HEK293 (cell line): Measurements from ENCODE around the gene THAP3.

Experiments used
- GLI2 ChIP-seq: fragments of 450-650 bp; formaldehyde crosslinking; IDR thresholded peaks from 2 replicates; pipeline ENCODE4; 2017; ENCODE audit warnings: missing biosample characterization, missing genetic modification characterization, low read depth, borderline replicate concordance
- INSM2 ChIP-seq: fragments of 450-650 bp; formaldehyde crosslinking; IDR thresholded peaks from 2 replicates; pipeline ENCODE4 v1.5.1; 2016; ENCODE audit warnings: missing biosample characterization, missing genetic modification characterization
- KLF1 ChIP-seq: fragments of 450-650 bp; formaldehyde crosslinking; IDR thresholded peaks from 2 replicates; pipeline ENCODE4 v1.5.1; 2016; ENCODE audit warnings: missing biosample characterization, missing genetic modification characterization
- PRDM6 ChIP-seq: fragments of 450-650 bp; formaldehyde crosslinking; IDR thresholded peaks from 2 replicates; pipeline ENCODE4 v1.5.1; 2017; ENCODE audit warnings: missing biosample characterization, missing genetic modification characterization
- TCF7L2 ChIP-seq: IDR thresholded peaks from 2 replicates; pipeline ENCODE4 v1.6.1; 2011; ENCODE audit warnings: low read depth, mild to moderate bottlenecking, inconsistent platforms, low read length, moderate library complexity, borderline replicate concordance
- ZBTB10 ChIP-seq: fragments of 450-650 bp; formaldehyde crosslinking; IDR thresholded peaks from 2 replicates; pipeline ENCODE4 v1.5.1; 2016; ENCODE audit warnings: missing biosample characterization, missing genetic modification characterization
- ZEB2 ChIP-seq: fragments of 450-650 bp; formaldehyde crosslinking; IDR thresholded peaks from 2 replicates; pipeline ENCODE4 v1.5.1; 2016; ENCODE audit warnings: missing biosample characterization, missing genetic modification characterization
- ZFP37 ChIP-seq: fragments of 450-650 bp; formaldehyde crosslinking; IDR thresholded peaks from 2 replicates; pipeline ENCODE4 v1.5.1; 2016; ENCODE audit warnings: missing biosample characterization, missing genetic modification characterization
- ZNF18 ChIP-seq: fragments of 450-650 bp; formaldehyde crosslinking; IDR thresholded peaks from 2 replicates; pipeline ENCODE4 v1.5.1; 2016; ENCODE audit warnings: missing biosample characterization, missing genetic modification characterization
- ZNF2 ChIP-seq: fragments of 450-650 bp; formaldehyde crosslinking; IDR thresholded peaks from 2 replicates; pipeline ENCODE4 v1.5.1; 2016; ENCODE audit warnings: missing biosample characterization, missing genetic modification characterization
- ZNF202 ChIP-seq: fragments of 450-650 bp; formaldehyde crosslinking; IDR thresholded peaks from 2 replicates; pipeline ENCODE4 v1.5.1; 2016; ENCODE audit warnings: missing biosample characterization, missing genetic modification characterization, borderline replicate concordance
- ZNF324 ChIP-seq: fragments of 450-650 bp; formaldehyde crosslinking; IDR thresholded peaks from 2 replicates; pipeline ENCODE4 v1.5.1; 2016; ENCODE audit warnings: missing biosample characterization, missing genetic modification characterization
- ZNF362 ChIP-seq: fragments of 450-650 bp; formaldehyde crosslinking; IDR thresholded peaks from 2 replicates; pipeline ENCODE4 v1.5.1; 2016; ENCODE audit warnings: missing biosample characterization, missing genetic modification characterization
- ZNF398 ChIP-seq: fragments of 450-650 bp; formaldehyde crosslinking; IDR thresholded peaks from 2 replicates; pipeline ENCODE4 v1.5.1; 2017; ENCODE audit warnings: missing biosample characterization, missing genetic modification characterization
- ZNF449 ChIP-seq: fragments of 450-650 bp; formaldehyde crosslinking; IDR thresholded peaks from 2 replicates; pipeline ENCODE4 v1.5.1; 2017; ENCODE audit warnings: missing biosample characterization, mild to moderate bottlenecking, missing genetic modification characterization, moderate library complexity
- ZNF48 ChIP-seq: fragments of 450-650 bp; formaldehyde crosslinking; IDR thresholded peaks from 2 replicates; pipeline ENCODE4 v1.5.1; 2016; ENCODE audit warnings: missing biosample characterization, missing genetic modification characterization
- ZNF529 ChIP-seq: fragments of 450-650 bp; formaldehyde crosslinking; IDR thresholded peaks from 2 replicates; pipeline ENCODE4 v1.5.1; 2017; ENCODE audit warnings: missing genetic modification characterization, missing biosample characterization; ENCODE audit not compliant: insufficient replicate concordance
- ZNF549 ChIP-seq: fragments of 450-650 bp; IDR thresholded peaks from 2 replicates; pipeline ENCODE4 v1.5.1; 2018; ENCODE audit warnings: missing biosample characterization, missing genetic modification characterization, mild to moderate bottlenecking, inconsistent platforms, moderate library complexity
- ZNF571 ChIP-seq: fragments of 450-650 bp; formaldehyde crosslinking; IDR thresholded peaks from 2 replicates; pipeline ENCODE4 v1.5.0; 2017; ENCODE audit warnings: missing biosample characterization, missing genetic modification characterization
- ZNF621 ChIP-seq: fragments of 450-650 bp; formaldehyde crosslinking; IDR thresholded peaks from 2 replicates; pipeline ENCODE4 v1.5.1; 2017; ENCODE audit warnings: missing biosample characterization, missing genetic modification characterization
- ZNF626 ChIP-seq: fragments of 450-650 bp; sonication (Bioruptor Pico); formaldehyde crosslinking; IDR thresholded peaks from 2 replicates; pipeline ENCODE4 v1.5.1; 2018; ENCODE audit warnings: missing biosample characterization, missing genetic modification characterization, inconsistent platforms
- ZNF645 ChIP-seq: fragments of 450-650 bp; formaldehyde crosslinking; IDR thresholded peaks from 2 replicates; pipeline ENCODE4; 2016; ENCODE audit warnings: missing biosample characterization, missing genetic modification characterization
- ZNF768 ChIP-seq: fragments of 450-650 bp; formaldehyde crosslinking; IDR thresholded peaks from 2 replicates; pipeline ENCODE4 v1.5.1; 2018; ENCODE audit warnings: missing biosample characterization, mild to moderate bottlenecking, missing genetic modification characterization
- ZNF777 ChIP-seq: fragments of 450-650 bp; formaldehyde crosslinking; IDR thresholded peaks from 2 replicates; pipeline ENCODE4 v1.5.1; 2017; ENCODE audit warnings: missing biosample characterization, missing genetic modification characterization, borderline replicate concordance

Gene THAP3

GRCh38 chr1:6579374-6580118 is 45.1 kb upstream of the THAP3 start, which contains the start of gene ZBTB48 (continued):
- TF ChIP-seq ZNF626 (tag by site-specific recombination), result no peak
- TF ChIP-seq ZNF398, result 0 out of 2 replicates have a peak, but pooled peaks have one; percentile 9
- no peak for TF ChIP-seq ZNF777
- no peak for TF ChIP-seq ZNF362 (tag by site-specific recombination)
- TF ChIP-seq ZNF529 (tag by site-specific recombination), result no peak
- TF ChIP-seq INSM2 (tag by site-specific recombination), result no peak
- TF ChIP-seq ZNF449 (tag by site-specific recombination), result peak; percentile 55; the same call in 1 of the 2 replicates
- no peak for TF ChIP-seq ZNF549 (tag by site-specific recombination)
- no peak for TF ChIP-seq ZNF2 (tag by site-specific recombination)
- no peak for TF ChIP-seq ZNF48 (tag by site-specific recombination)
- no peak for TF ChIP-seq ZNF621 (tag by site-specific recombination)
- TF ChIP-seq ZFP37, result no peak
- no peak for TF ChIP-seq TCF7L2
- no peak for TF ChIP-seq ZBTB10 (tag by site-specific recombination)
- TF ChIP-seq PRDM6 (tag by site-specific recombination), result no peak
- TF ChIP-seq ZEB2, result peak; percentile 56; the same call in 1 of the 2 replicates
- TF ChIP-seq ZNF645 (tag by site-specific recombination), result no peak
- TF ChIP-seq ZNF202 (tag by site-specific recombination), result no peak
- no peak for TF ChIP-seq ZNF571 (tag by site-specific recombination)
- TF ChIP-seq KLF1 (tag by site-specific recombination), result peak; percentile 50; the same call in 1 of the 2 replicates
- no peak for TF ChIP-seq ZNF18 (tag by site-specific recombination)
- TF ChIP-seq GLI2 (tag by site-specific recombination), result no peak
- no peak for TF ChIP-seq ZNF768 (tag by site-specific recombination)
- no peak for TF ChIP-seq ZNF324
